HG03439 (cell line): Measurements from ENCODE around the gene FZR1.

ENCODE experiments used
- ATAC-seq: cut with Tn5 transposase; IDR thresholded peaks from one replicate; pipeline ENCODE4 v1.9.1; 2021; ENCODE audit warnings: mild to moderate bottlenecking, moderate library complexity; ENCODE audit not compliant: unreplicated experiment

The FZR1 gene

DNA sequence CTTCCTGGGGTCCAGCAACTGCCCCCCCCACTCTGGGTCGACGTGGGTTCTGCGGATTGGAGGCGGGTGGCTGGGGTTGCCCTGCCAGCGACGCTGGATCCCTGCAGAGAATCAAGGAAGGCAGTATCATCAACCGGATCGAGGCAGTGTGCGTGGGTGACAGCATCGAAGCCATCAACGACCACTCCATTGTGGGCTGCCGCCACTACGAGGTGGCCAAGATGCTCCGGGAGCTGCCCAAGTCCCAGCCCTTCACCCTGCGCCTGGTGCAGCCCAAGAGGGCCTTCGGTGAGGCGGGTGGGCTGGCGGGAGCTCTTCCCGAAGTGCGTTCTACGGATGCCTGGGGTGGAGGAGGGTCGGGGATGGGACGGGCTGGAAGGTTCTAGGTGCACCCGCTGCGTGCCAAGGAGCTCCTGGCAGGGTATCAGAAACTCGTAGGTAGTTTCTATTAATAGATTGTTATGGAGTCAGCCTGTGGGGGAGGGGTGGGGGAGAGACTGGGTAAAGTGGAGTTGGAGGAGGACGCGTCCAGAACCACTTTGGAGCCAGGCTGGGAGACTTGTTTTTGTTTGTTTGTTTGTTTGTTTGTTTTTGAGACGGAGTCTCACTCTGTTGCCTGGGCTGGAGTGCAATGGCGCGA is 80.7 kb downstream of the FZR1 start:
- ATAC-seq = no peak
